Naive thymus-derived CD8-positive, alpha-beta T cell (primary cell): ENCODE data around the gene FBXO9. TPM values are rescaled to one million over a fixed set of nuclear protein-coding genes. Genes with fewer than 3 reads are reported as not detected.
A peak's percentile ranks its signal among the peaks of the same experiment; 100 is the strongest.
"Not testable (repeated sequence)": the region's sequence is repeated elsewhere in the genome, so short reads cannot be mapped to it uniquely, and the experiment has no call there.

Source experiments
- ATAC-seq, 2 donors: fragments of 150-1000 bp; cut with Tn5 transposase in 1 of 2; sonication (Bioruptor Pico), chemical (Tn5 transposase) in 1 of 2; 1 replicate in 1 of 2; 2 replicates in 1 of 2; pipeline ENCODE4 v1.10.0; 2021; ENCODE audit warnings: mild to moderate bottlenecking in 2 of 2, moderate library complexity in 2 of 2
- POLR2A ChIA-PET: fragments of 350-600 bp; sonication (Branson Sonifier 250); formaldehyde crosslinking; loops from one replicate; lab custom pipeline; 2021; ENCODE audit warnings: antibody characterized with exemption; lab: Charles Lee
- DNase-seq, 10 donors: peaks; one replicate each; pipeline versions ENCODE4 v3.0.0 to v3.0.0-alpha.2; 2020 to 2022
- H3K27ac Mint-ChIP-seq, 10 donors: one replicate each; pipeline ENCODE4 v1.8.0; 2020 to 2022; ENCODE audit warnings: mild to moderate bottlenecking in 10 of 10, mixed read lengths in 10 of 10, moderate library complexity in 4 of 10, inconsistent platforms in 1 of 10
- H3K27me3 Mint-ChIP-seq, 5 donors: one replicate each; pipeline ENCODE4 v1.8.0; 2021 to 2022; ENCODE audit warnings: mixed read lengths in 5 of 5
- H3K36me3 Mint-ChIP-seq, 3 donors: one replicate each; pipeline ENCODE4 v1.8.0; 2020 to 2022; ENCODE audit warnings: mixed read lengths in 3 of 3, mild to moderate bottlenecking in 2 of 3, inconsistent platforms in 1 of 3
- H3K4me1 Mint-ChIP-seq, 4 donors: one replicate each; pipeline ENCODE4 v1.8.0; 2021 to 2022; ENCODE audit warnings: mixed read lengths in 4 of 4
- H3K4me3 Mint-ChIP-seq, 10 donors: one replicate each; pipeline ENCODE4 v1.8.0; 2020 to 2022; ENCODE audit warnings: mild to moderate bottlenecking in 10 of 10, mixed read lengths in 10 of 10, moderate library complexity in 6 of 10, inconsistent platforms in 1 of 10
- H3K9me3 Mint-ChIP-seq, 9 donors: one replicate each; pipeline ENCODE4 v1.8.0; 2020 to 2022; ENCODE audit warnings: mixed read lengths in 9 of 9, mild to moderate bottlenecking in 3 of 9, inconsistent platforms in 1 of 9, moderate library complexity in 1 of 9
- polyA plus RNA-seq, 3 donors: library from polyadenylated mRNA; unstranded; fragments of 300-500 nt; fragmentation: Illumina TruSeq; gene quantifications; one replicate each; pipeline ENCODE4 v1.2.3, GENCODE V29; 2021
- total RNA-seq, 8 experiments: library from RNA in 2 of 8; stranded (reverse) in 2 of 8; gene quantifications; one replicate each; pipeline ENCODE4 v1.2.3 and lab custom pipeline; 2021 to 2026

Gene FBXO9
- total and polyA plus RNA-seq, 5 experiments from 2014 or later: 46.1 to 137 (median 52.1) TPM

- H3K4me3 Mint-ChIP-seq, H3K9me3 Mint-ChIP-seq, ATAC-seq, DNase-seq, H3K27me3 Mint-ChIP-seq, H3K27ac Mint-ChIP-seq, POLR2A ChIA-PET: not testable (repeated sequence)
- peaks cover 5 to 28% (median 13%) of the 10 kb centered on the region in 3 donors for H3K36me3 Mint-ChIP-seq
- H3K4me1 Mint-ChIP-seq: peaks cover 27 to 64% (median 37%) of the 10 kb centered on the region in 4 donors
Observed at GRCh38 chr6:53052152-53052551, 13.1 kb upstream of the FBXO9 start.

GRCh38 chr6:53054532-53054931, 10.7 kb upstream of the FBXO9 start:
- ATAC-seq (no peak), DNase-seq (no peak)
- POLR2A ChIA-PET: no interaction called here
- Mint-ChIP-seq H3K4me3 (no peak overlapping the region), H3K36me3 (peaks cover 5 to 28% (median 13%) of the 10 kb centered on the region in 3 donors), H3K27me3 (no peaks in the 10 kb centered on the region), H3K27ac (no peak overlapping the region), H3K9me3 (no peaks in the 10 kb centered on the region), H3K4me1 (peaks cover 30 to 62% (median 40%) of the 10 kb centered on the region in 4 donors)

- no peak overlapping the region for H3K4me3 Mint-ChIP-seq
- no peak for ATAC-seq
- POLR2A ChIA-PET: interaction anchor here (1.2 kb wide), 1 partner anchor 61 kb away, joined by 3 read pairs; the partner anchor contains the start of gene GSTA4
- no peak for DNase-seq
- H3K27ac Mint-ChIP-seq: no peak overlapping the region
- H3K4me1 Mint-ChIP-seq: peaks cover 39 to 75% (median 53%) of the 10 kb centered on the region in 4 donors
- H3K27me3 Mint-ChIP-seq: no peaks in the 10 kb centered on the region
- peaks cover 5 to 26% (median 13%) of the 10 kb centered on the region in 3 donors for H3K36me3 Mint-ChIP-seq
- no peaks in the 10 kb centered on the region for H3K9me3 Mint-ChIP-seq
Observed at GRCh38 chr6:53055873-53056272, 9.3 kb upstream of the FBXO9 start.

DNA sequence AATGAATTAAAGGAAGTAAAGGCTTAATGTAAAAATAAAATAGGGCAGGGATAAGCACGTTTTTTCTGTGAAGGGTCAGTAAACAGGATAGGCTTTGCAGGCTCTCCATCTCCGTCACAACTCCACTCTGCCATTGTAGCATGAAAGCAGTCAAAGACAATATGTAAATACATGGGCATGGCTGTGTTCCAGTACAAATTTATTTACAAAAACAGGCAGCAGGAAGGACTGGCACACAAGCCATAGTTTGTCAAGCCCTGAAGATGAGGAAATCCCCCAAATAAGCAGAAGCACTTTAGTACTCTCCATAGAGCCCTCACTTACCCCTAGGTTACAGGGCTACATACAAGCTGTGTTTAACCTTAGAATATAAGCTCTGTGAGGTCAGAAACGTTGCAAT, 8.9 kb upstream of the FBXO9 start:
- H3K9me3 Mint-ChIP-seq: no peaks in the 10 kb centered on the region
- DNase-seq (no peak), ATAC-seq (no peak)
- H3K4me3 Mint-ChIP-seq: no peak overlapping the region
- no peaks in the 10 kb centered on the region for H3K27me3 Mint-ChIP-seq
- peaks cover 5 to 25% (median 12%) of the 10 kb centered on the region in 3 donors for H3K36me3 Mint-ChIP-seq
- H3K4me1 Mint-ChIP-seq: peaks cover 39 to 78% (median 55%) of the 10 kb centered on the region in 4 donors
- no peak overlapping the region for H3K27ac Mint-ChIP-seq
- POLR2A ChIA-PET: interaction anchor here (1.2 kb wide), 1 partner anchor 61 kb away, joined by 3 read pairs; the partner anchor contains the start of gene GSTA4

DNA sequence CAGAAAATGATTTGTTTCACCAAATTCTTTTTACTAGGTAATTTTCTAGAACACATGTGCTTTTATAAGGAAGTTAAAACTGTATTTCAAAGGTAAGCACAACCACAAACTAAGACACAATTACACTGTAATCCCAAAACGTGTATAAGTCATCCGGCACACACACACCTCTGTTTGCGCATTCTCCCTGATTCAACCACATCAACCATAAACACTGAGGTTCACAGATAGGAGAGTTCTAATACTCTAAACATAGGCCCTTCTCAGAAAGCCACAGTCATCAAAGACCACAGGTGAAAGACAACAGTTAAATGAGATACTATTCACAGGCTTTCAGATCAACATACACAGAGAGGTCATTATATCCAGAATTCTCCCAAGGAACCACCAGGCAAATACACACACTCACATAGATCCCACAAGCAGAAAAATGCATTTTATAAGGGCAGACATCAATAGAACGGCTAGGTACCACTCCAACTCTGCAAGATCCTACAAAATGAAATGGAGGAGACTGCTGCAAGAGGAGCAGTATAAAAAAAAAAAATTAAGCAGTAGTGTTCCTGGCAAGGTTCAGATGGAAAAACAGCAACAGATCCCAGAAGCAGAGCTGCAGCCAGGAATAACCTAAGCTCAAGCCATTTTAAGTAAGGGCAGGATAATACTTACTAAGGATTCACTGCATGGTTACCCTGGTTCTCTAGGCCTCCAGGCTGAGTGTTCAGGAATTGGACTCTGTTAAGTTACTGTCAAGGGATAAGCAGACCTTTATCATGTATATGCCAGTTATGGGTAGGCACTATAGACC, 6.6 kb upstream of the FBXO9 start:
- ATAC-seq: peak in 1 of 2 donors; percentile 63
- peak overlapping the region; percentile 7 to 76 (median 58) for H3K27ac Mint-ChIP-seq

DNA sequence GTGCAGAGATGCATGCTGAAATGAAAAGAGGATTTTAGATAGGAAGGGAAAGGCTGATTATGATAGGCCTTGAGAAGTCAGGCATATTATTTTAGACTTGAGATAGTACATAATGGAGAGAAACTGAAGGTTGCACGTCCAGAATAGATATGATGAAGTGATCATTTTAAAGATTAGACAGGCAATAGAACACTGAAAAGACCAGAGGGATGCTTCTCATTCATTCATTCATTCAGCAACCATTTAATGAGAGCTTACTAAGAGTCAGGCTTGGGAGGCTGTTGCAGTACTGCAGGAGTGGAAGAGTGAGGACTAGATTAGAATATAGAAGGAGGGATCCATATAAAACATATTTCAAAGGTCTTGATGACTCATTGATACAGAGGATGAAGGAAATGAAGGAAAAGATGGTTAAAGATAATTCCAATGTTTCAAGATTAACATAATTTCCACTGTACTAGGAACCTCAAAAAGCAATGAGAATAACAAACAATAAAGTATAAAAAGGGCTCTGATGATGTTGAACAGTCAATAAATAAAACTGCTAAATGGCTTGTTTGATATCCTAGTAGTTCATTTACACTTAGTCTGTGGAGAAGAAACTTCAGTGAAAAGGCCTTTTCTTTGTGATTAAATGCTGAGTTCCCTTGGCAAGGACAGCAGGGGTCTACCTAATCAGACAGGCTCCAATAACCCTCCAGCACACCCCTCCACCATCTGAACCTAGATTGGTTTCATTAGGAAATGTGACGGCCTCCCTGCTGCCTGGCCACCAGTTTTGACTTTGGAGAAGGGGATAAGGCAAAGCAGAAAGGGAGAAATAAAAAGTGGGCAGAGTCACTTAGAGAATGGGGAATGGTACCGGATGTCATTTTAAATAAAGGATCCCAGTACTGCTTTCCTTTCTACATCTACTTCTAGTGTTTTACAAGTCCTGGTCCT, 5.3 kb upstream of the FBXO9 start:
- H3K9me3 Mint-ChIP-seq: no peaks in the 10 kb centered on the region
- ATAC-seq (no peak), DNase-seq (no peak)
- H3K4me1 Mint-ChIP-seq: peaks cover 38 to 77% (median 67%) of the 10 kb centered on the region in 4 donors
- POLR2A ChIA-PET: no interaction called here
- peaks cover 0 to 6% (median 0%) of the 10 kb centered on the region in 3 donors for H3K36me3 Mint-ChIP-seq
- H3K27ac Mint-ChIP-seq: peak overlapping the region in 9 of 10 donors; percentile 0 to 97 (median 91)
- peak overlapping the region; percentile 91 to 97 (median 94) for H3K4me3 Mint-ChIP-seq
- no peaks in the 10 kb centered on the region for H3K27me3 Mint-ChIP-seq

More for the DNA sequence above, 6.6 kb upstream of the FBXO9 start:
- peaks cover 0 to 15% (median 0%) of the 10 kb centered on the region in 3 donors for H3K36me3 Mint-ChIP-seq
- no peaks in the 10 kb centered on the region for H3K9me3 Mint-ChIP-seq
- H3K4me1 Mint-ChIP-seq: peaks cover 43 to 78% (median 65%) of the 10 kb centered on the region in 4 donors
- no peaks in the 10 kb centered on the region for H3K27me3 Mint-ChIP-seq
- DNase-seq: peak in 5 of 10 donors; percentile 7 to 58 (median 25)
- H3K4me3 Mint-ChIP-seq: peak overlapping the region in 9 of 10 donors; percentile 21 to 95 (median 71)
- POLR2A ChIA-PET: no interaction called here

GRCh38 chr6:53062169-53062539, 3.0 kb upstream of the FBXO9 start:
- POLR2A ChIA-PET: interaction anchor here (1.7 kb wide), 1 partner anchor 67 kb away, joined by 6 read pairs; the partner anchor contains the start of gene GSTA4
- Mint-ChIP-seq H3K4me3 (peak overlapping the region; percentile 91 to 97 (median 94)), H3K27ac (peak overlapping the region; percentile 76 to 97 (median 92)), H3K4me1 (peaks cover 38 to 72% (median 65%) of the 10 kb centered on the region in 4 donors), H3K27me3 (no peaks in the 10 kb centered on the region), H3K36me3 (no peaks in the 10 kb centered on the region), H3K9me3 (no peaks in the 10 kb centered on the region)
- DNase-seq (no peak), ATAC-seq (no peak)

- DNase-seq, H3K36me3 Mint-ChIP-seq, ATAC-seq, H3K27me3 Mint-ChIP-seq, H3K9me3 Mint-ChIP-seq: not testable (repeated sequence)
- peak overlapping the region in 8 of 10 donors; percentile 87 to 99 (median 97) for H3K27ac Mint-ChIP-seq
- POLR2A ChIA-PET: interaction anchor here (0.7 to 1.7 kb wide), 2 partner anchors 69 to 674 kb away, joined by 4 to 6 read pairs; partner anchors contain the start of gene GSTA4
- peak overlapping the region; percentile 95 to 100 (median 99) for H3K4me3 Mint-ChIP-seq
- H3K4me1 Mint-ChIP-seq: peaks cover 30 to 69% (median 60%) of the 10 kb centered on the region in 4 donors
Observed at GRCh38 chr6:53064255-53064654, 949 bp upstream of the FBXO9 start.

- Mint-ChIP-seq H3K27ac (peak overlapping the region; percentile 85 to 99 (median 97)), H3K4me1 (peaks cover 27 to 67% (median 58%) of the 10 kb centered on the region in 4 donors), H3K9me3 (no peaks in the 10 kb centered on the region), H3K4me3 (peak overlapping the region; percentile 95 to 100 (median 99)), H3K36me3 (peaks cover 0 to 8% (median 0%) of the 10 kb centered on the region in 3 donors), H3K27me3 (no peaks in the 10 kb centered on the region)
- ATAC-seq: peak; percentile 77 to 81
- peak; percentile 85 to 97 (median 95) for DNase-seq
- POLR2A ChIA-PET: interaction anchor here (1.1 to 1.9 kb wide), 3 partner anchors 68 to 484 kb away, joined by 4 to 19 read pairs (median 4); partner anchors contain the start of gene GSTA4
Observed at GRCh38 chr6:53064726-53065265, 408 bp upstream of the FBXO9 start.

DNA sequence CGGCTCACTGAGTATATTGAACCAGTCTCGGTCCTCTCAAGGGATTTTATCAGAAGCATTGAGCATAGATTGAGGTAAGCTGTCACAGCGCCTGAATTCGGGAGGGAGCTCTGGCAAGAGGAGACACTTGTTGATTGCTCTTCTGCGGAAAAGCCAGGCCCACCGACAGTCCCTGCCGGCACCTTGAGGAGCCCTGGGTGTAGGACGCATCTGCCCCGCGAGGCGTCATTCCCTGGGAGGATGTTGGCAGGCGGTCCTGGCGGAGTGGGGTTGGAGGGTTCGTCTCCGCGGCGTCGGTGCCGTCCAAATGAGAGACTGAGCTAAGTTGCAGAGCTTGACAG, 843 bp downstream of the FBXO9 start:
- DNase-seq: peak in 8 of 10 donors; percentile 8 to 64 (median 24)
- Mint-ChIP-seq H3K4me3 (peak overlapping the region; percentile 95 to 100 (median 99)), H3K27me3 (no peaks in the 10 kb centered on the region), H3K9me3 (no peaks in the 10 kb centered on the region), H3K27ac (peak overlapping the region; percentile 79 to 99 (median 84)), H3K36me3 (peaks cover 0 to 13% (median 0%) of the 10 kb centered on the region in 3 donors), H3K4me1 (peaks cover 24 to 59% (median 53%) of the 10 kb centered on the region in 4 donors)
- no peak for ATAC-seq
- POLR2A ChIA-PET: interaction anchor here (1.1 to 1.9 kb wide), 3 partner anchors 70 to 482 kb away, joined by 4 to 19 read pairs (median 4); partner anchors contain the start of gene GSTA4

DNA sequence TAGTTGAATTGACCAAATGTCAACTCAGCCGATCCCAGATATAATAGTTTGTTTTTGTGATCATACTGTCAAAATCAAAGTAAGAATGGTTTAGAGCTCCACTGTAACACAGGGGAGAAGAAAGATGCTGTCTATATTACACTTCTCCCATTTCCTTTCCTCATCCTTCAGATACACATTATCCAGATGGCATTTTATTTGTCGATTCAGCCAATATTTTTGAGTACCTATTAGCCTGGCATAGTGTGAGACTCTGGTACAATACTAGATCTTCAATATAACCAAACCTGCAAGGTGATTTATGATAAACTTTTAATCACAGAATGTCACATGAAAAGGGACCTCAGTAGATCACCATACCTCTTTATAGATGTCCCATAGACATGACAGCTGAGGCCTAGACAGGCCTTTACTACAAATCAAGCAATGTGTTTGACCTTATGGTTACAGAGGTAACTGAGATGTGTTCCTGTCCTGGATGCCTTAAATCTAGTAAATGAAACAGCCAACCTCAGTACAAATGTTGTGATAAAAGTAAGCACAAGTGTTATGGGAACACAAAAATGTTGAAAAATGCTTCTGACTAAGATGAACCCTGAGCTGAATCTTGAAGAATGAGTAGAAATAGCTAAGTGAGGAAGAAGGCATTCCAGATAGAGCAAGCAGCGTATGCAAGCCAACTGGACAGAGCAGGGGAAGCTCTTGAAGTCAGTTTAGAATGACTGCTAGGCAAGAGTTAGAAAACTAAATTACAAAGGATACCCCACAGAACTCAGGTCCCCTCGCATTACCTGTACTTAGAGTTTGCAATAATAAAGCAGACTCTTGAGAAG, 1.9 kb downstream of the FBXO9 start:
- no peaks in the 10 kb centered on the region for H3K9me3 Mint-ChIP-seq
- H3K36me3 Mint-ChIP-seq: peaks cover 0 to 19% (median 0%) of the 10 kb centered on the region in 3 donors
- H3K4me3 Mint-ChIP-seq: peak overlapping the region; percentile 30 to 100 (median 99)
- no peaks in the 10 kb centered on the region for H3K27me3 Mint-ChIP-seq
- peak overlapping the region in 9 of 10 donors; percentile 4 to 99 (median 66) for H3K27ac Mint-ChIP-seq
- peaks cover 22 to 56% (median 50%) of the 10 kb centered on the region in 4 donors for H3K4me1 Mint-ChIP-seq
- no peak for ATAC-seq
- POLR2A ChIA-PET: interaction anchor here (1.9 kb wide), 1 partner anchor 72 kb away, joined by 19 read pairs; the partner anchor contains the start of gene GSTA4
- no peak for DNase-seq
